Hematopoietic multipotent progenitor cell treated with erythropoietin and hydrocortisone succinate and interleukin-3 and kit ligand, for 15 days (in vitro differentiated cells): ENCODE results near the gene CDON.

Source experiments
- DNase-seq: peaks from one replicate; pipeline ENCODE4 v3.0.0-alpha.2; 2015; ENCODE audit warnings: low spot score

The CDON gene

DNA sequence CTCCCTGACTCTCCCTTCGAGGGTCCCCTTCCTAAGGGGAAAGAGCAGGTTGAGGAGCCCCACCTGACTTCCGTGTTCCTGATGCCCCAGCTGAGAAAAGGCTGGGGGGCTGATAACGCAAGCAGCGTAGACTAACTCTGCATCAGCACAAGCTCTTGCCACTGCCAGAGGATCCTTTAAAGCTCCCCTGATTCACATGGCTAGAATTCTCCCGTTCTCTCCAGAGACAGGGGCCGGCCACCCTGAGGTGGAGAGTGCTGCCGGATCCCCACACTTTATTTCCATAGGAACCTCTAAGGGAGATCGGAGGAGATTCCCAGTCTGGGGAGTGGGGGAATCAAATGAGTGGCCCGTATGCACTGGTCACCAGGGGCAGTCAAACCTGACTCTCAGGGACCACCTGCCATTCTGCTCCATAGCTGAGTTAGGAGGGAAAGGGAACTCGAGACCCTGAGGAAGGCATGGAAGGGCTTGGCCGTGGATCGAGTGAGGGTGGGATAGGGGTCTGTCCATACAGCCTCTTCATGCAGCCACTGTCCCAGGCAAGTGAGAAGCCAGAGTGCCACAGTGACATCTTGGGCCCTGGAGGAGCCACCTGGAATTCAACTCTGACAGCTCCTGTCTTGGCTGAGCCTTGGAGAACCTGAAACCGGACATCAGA, 118.2 kb downstream of the CDON start:
- no peak for DNase-seq

- DNase-seq = no peak
These were observed 118.9 kb downstream of the CDON start for GRCh38 chr11:125943661-125944349.

DNA sequence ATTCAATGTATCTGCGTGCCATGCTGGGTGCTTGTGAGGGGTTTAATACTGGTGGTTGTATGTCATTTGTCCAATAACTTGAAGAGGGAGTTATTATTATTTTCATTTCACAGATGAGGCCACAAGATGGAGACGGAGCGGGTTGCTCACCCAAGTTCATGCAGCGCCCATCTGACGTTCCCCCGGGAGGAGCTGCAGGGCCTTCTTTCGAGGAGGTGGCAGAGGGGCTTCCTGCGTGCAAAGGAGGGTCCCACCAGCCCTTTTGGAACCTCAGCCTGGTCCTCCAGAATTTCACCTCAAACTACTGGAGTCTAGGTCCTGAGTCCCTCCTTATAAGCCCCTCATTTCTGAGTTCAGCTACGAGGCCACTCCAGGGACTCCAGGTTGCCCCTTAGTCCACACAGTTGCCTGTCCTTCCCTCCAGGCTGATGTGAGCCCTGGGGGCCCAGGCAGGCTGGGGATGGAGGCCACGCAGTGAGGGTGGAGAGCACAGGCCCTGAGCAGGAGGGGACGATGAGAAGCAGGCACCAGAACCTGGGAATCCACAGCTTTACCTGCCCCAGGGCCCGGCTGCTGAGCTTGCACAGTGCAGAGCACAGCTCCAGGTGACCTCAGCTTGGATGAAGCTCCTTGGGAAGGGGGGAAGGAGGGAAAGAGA, 119.8 kb downstream of the CDON start:
- no peak for DNase-seq

DNA sequence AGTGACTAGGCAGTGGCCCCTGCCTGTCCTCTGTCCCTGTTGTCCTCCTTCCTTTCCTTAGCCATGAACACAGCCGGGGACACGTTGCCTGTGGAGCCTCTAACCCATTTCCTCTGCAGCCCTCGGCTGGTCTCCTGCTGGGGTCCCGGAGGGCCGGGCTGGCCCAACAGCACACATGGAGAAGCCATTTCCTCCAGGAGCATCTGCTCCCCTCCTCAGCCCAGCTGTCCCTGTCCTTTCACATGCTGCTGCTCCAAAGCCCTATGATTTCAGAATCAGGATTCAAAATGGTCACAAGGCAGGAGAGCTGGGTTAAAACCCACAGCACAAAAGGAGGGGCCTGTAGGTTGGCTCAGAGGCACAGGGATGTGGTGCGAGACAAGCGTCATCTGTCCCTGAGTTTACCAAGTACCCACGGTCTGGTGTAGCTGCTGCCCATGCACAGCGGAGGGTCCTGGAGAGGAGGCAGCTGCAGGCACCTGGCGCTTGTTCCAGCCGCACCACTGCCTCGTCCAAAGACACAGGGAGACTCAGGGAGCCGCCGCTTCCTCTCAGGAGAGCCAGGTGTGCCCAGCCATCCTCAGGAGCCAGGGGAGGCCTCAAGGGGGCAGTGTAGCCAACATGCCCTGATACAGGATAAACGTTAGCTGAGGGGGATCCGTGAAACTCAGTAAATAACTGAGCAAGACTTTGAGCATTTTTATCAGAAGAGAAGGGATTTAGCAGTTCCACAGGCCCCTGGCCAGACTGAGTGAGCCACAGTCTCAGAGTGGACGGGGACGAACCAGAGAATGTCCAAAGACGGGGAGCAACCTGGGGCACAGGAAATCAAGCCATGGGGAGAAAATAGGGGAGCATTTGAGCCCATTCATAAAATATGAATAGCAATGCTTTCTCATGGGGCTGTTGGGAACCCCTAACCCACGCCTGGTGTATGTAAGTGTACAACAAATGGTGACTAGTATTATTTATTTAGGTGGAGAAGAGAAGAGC, 120.8 kb downstream of the CDON start:
- peak; percentile 11 for DNase-seq

DNA sequence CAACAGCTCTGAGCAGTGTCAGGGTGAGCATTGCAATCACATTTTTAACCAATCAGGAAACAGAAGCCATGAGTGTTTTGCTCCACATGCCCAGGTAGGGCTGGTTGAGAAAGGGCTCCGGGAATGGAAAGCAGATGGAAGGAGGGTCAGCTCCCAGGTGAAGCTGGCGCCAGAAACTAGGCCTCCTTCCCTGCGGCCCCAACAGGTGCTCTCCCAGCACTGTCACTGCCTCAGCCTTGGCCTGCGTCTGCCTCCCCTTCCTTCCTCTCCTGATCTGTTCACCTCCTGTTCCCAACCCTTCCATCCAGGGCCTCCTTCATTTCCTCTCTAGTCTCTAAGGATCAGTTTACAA, 121.4 kb downstream of the CDON start:
- DNase-seq = no peak

DNA sequence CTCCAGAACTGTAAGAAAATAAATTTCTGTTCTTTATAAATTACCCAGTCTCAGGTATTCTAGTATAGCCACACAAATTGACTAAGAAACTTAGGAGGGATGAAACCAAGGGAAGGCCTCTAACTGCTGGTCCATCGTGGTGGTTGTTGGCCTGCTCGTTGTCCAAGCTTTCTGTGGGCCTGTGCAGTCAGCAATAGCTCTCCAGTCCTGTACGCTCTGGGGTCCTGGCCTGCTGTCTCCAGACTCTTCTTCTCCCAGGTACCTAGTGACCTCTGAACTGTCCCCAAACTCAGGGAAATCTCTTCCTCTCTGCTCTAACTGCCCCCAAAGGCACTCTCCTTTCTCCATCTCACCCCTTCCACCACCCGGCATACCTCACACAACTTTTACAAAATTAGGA, 122.5 kb downstream of the CDON start:
- DNase-seq = no peak

- DNase-seq = no peak
These were observed 123.6 kb downstream of the CDON start for GRCh38 chr11:125939081-125939521.

- DNase-seq = no peak
These were observed 124.2 kb downstream of the CDON start for GRCh38 chr11:125938418-125938817.

GRCh38 chr11:125935618-125936199, 127.0 kb downstream of the CDON start:
- no peak for DNase-seq

- no peak for DNase-seq
These were observed 127.6 kb downstream of the CDON start for GRCh38 chr11:125935056-125935455.

- no peak for DNase-seq
These were observed 128.2 kb downstream of the CDON start for GRCh38 chr11:125934473-125934872.

DNA sequence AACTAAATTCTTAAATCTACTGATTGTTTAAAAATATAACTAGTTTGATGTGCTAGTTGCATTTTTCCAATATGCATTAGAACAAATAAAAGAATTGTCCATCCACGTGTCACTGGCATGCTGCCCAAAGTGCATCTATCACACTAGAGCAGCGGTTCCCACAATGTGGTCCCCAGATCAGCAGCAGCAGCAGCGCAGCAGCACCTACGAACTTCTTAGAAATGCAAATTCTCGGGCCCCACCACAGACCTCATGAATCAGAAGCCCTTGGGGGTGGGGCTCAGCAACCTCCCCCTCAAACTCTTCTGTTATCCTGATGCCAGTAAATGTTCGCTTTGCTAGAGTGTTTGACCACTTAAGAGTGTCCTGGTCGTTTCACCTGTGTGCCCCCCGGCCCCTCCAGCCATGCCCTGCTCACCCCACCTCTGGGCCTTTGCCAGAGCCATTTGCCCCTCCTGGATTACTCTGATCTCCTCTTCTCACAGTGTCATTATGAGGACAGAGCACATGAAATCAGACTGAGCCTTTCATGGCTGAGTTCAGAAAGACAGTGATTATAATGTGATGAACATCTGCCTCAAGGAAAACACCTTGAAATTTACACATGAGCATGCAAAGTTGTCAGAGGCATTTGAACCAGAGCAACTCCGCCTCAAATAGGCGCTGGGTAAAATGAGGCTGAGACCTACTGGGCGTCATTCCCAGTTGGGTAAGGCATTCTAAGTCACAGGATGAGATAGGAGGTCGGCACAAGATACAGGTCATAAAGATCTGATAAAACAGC, 129.4 kb downstream of the CDON start:
- no peak for DNase-seq

GRCh38 chr11:125932301-125932700, 130.4 kb downstream of the CDON start:
- no peak for DNase-seq

- no peak for DNase-seq
These were observed 131.0 kb downstream of the CDON start for GRCh38 chr11:125931668-125932067.

DNA sequence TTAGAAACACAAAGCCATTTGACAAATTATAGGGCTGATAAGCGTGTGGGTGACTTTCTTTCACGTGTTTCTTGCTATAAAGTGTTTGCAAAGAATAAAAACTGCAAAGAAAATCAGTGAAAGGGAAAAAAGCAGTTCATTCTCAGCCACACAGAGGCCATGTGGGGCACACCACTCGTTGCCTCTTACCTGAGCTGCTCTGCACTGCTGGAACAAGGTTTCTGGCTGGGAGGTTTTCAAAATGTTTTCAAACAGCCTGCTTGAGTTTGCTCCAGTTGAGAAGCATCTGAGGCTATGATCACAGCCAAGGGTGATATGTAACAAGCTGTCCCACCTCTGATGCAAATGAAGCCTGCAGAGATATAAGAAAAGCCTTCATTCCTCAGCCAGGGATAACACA, 131.6 kb downstream of the CDON start:
- DNase-seq = no peak

- DNase-seq = no peak
These were observed 132.6 kb downstream of the CDON start for GRCh38 chr11:125930076-125930450.

GRCh38 chr11:125929445-125930075, 133.1 kb downstream of the CDON start:
- no peak for DNase-seq

- no peak for DNase-seq
These were observed 136.0 kb downstream of the CDON start for GRCh38 chr11:125926682-125927081.

GRCh38 chr11:125925804-125926203, 136.9 kb downstream of the CDON start:
- DNase-seq = no peak

GRCh38 chr11:125925247-125925740, 137.4 kb downstream of the CDON start:
- DNase-seq = no peak
